HEK293 (cell line): ENCODE measurements around the gene BTBD6.

Source experiments
- CTCF ChIA-PET: fragments of 350-600 bp; formaldehyde crosslinking; extraction: SDS; loops from one replicate; lab custom pipeline; 2021; ENCODE audit warnings: antibody characterized with exemption; lab: Yijun Ruan, JAX
- POLR2A ChIA-PET: fragments of 300-600 bp; formaldehyde crosslinking; extraction: SDS; loops from one replicate; lab custom pipeline; 2020; ENCODE audit warnings: antibody characterized with exemption, inconsistent platforms; lab: Yijun Ruan, JAX
- H3K27ac ChIP-seq: fragments of 200-500 bp; sonication (Bioruptor generic); 2 replicates; pipeline ENCODE4 v1.5.1; 2014; ENCODE audit warnings: low read depth, low read length, control low read depth, inconsistent platforms; ENCODE audit errors: extremely low read depth
- H3K36me3 ChIP-seq, 2 experiments: fragments of 200-500 bp in 1 of 2; sonication (Bioruptor generic) in 1 of 2; 1 replicate in 1 of 2; 2 replicates in 1 of 2; pipeline ENCODE4 v1.5.1; 2014 to 2017; ENCODE audit warnings: inconsistent platforms in 2 of 2, low read length in 2 of 2; ENCODE audit not compliant: control insufficient read depth in 2 of 2, insufficient read depth in 1 of 2
- H3K4me1 ChIP-seq: fragments of 200-500 bp; sonication (Bioruptor generic); 2 replicates; pipeline ENCODE4 v1.5.1; 2014; ENCODE audit warnings: mild to moderate bottlenecking, low read length, inconsistent platforms; ENCODE audit not compliant: control insufficient read depth, insufficient read depth
- H3K4me3 ChIP-seq: 2 replicates; pipeline ENCODE4 v1.5.1; 2011; ENCODE audit warnings: low read depth, mild to moderate bottlenecking, control low read depth, low read length, moderate library complexity
- H3K9me3 ChIP-seq: fragments of 200-500 bp; sonication (Bioruptor generic); 2 replicates; pipeline ENCODE4 v1.5.1; 2014; ENCODE audit warnings: low read depth, low read length, inconsistent platforms; ENCODE audit not compliant: control insufficient read depth, insufficient read depth
- KLF8 ChIP-seq: fragments of 450-650 bp; formaldehyde crosslinking; IDR thresholded peaks from 2 replicates; pipeline ENCODE4 v1.5.1; 2016; ENCODE audit warnings: missing biosample characterization, missing genetic modification characterization
- MEIS1 ChIP-seq: sonication (generic); formaldehyde crosslinking; IDR thresholded peaks from 2 replicates; pipeline ENCODE4 v1.8.1; 2022; ENCODE audit warnings: missing genetic modification reagents, mild to moderate bottlenecking, borderline replicate concordance
- ZNF121 ChIP-seq: fragments of 450-650 bp; formaldehyde crosslinking; IDR thresholded peaks from 2 replicates; pipeline ENCODE4 v1.5.1; 2016; ENCODE audit warnings: missing biosample characterization, missing genetic modification characterization
- ZNF248 ChIP-seq: fragments of 450-650 bp; formaldehyde crosslinking; IDR thresholded peaks from 2 replicates; pipeline ENCODE4 v1.5.1; 2017; ENCODE audit warnings: missing biosample characterization, missing genetic modification characterization
- ZNF274 ChIP-seq, 2 experiments: fragments of 200-500 bp in 1 of 2; fragments of 450-650 bp in 1 of 2; sonication (Bioruptor generic) in 1 of 2; formaldehyde crosslinking in 1 of 2; IDR thresholded peaks; 2 replicates each; pipeline versions ENCODE4 v1.5.1 to v1.6.1; 2014 to 2016; ENCODE audit warnings: borderline replicate concordance in 1 of 2, inconsistent platforms in 1 of 2, low read length in 1 of 2, missing biosample characterization in 1 of 2, missing genetic modification characterization in 1 of 2
- ZNF335 ChIP-seq: fragments of 450-650 bp; formaldehyde crosslinking; conservative IDR thresholded peaks from 2 replicates; pipeline ENCODE4 v1.5.1; 2016; ENCODE audit warnings: missing biosample characterization, missing genetic modification characterization
- ZNF391 ChIP-seq: fragments of 450-650 bp; formaldehyde crosslinking; IDR thresholded peaks from 2 replicates; pipeline ENCODE4 v1.5.1; 2016; ENCODE audit warnings: low read depth, missing biosample characterization, missing genetic modification characterization, borderline replicate concordance
- ZNF394 ChIP-seq: fragments of 450-650 bp; formaldehyde crosslinking; IDR thresholded peaks from 2 replicates; pipeline ENCODE4 v1.5.1; 2016; ENCODE audit warnings: missing biosample characterization, missing genetic modification characterization, mild to moderate bottlenecking, moderate library complexity, borderline replicate concordance
- ZNF561 ChIP-seq: fragments of 450-650 bp; IDR thresholded peaks from 2 replicates; pipeline ENCODE4 v1.5.1; 2018; ENCODE audit warnings: missing biosample characterization, missing genetic modification characterization, borderline replicate concordance
- TF ChIP-seq, protein P1 (sequence below): fragments of 450-650 bp; formaldehyde crosslinking; IDR thresholded peaks from 2 replicates; pipeline ENCODE4 v1.5.1; 2016; ENCODE audit warnings: missing biosample characterization, missing genetic modification characterization, borderline replicate concordance
- TF ChIP-seq, protein P2 (sequence below): fragments of 450-650 bp; formaldehyde crosslinking; IDR thresholded peaks from 2 replicates; pipeline ENCODE4 v1.5.1; 2017; ENCODE audit warnings: missing biosample characterization, mild to moderate bottlenecking, missing genetic modification characterization, moderate library complexity
- TF ChIP-seq, protein P3 (sequence below): fragments of 450-650 bp; formaldehyde crosslinking; IDR thresholded peaks from 2 replicates; pipeline ENCODE4 v1.5.1; 2016; ENCODE audit warnings: missing biosample characterization, missing genetic modification characterization

BTBD6 gene

DNA sequence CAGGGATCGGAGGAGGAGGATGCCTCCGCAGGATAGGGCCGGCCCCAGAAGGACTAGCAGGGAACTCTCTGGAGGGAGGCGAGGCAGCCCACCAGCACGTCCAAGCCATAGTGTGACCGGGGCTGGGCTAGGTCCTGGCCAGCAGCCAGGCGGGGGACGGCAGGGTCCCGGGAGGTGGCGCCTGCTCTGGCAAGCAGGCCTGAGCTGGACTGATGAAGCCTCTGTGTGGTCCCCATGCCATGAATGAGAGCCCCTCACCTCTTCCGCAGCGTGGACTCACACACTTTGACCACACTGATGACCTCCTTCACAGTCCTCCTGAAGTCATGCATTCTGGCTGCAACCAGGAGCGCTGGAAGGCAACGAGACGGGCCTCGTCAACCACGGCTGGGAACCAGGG lies 19.8 kb upstream of the BTBD6 start:
- Histone ChIP-seq H3K9me3 (no peaks in the 10 kb centered on the region), H3K36me3 (peaks cover 9 to 36% of the 10 kb centered on the region in 2 experiments; a peak in 2 of 3 replicates), H3K27ac (no peak overlapping the region), H3K4me1 (no peaks in the 10 kb centered on the region), H3K4me3 (no peak overlapping the region)
- CTCF ChIA-PET = interaction anchor here (0.7 to 0.8 kb wide), 2 partner anchors 25 to 27 kb away, joined by 4 to 6 read pairs; no protein-coding TSS in a partner anchor
- POLR2A ChIA-PET = interaction anchor here (0.6 kb wide), 1 partner anchor 8 kb away, joined by 3 read pairs; no protein-coding TSS in a partner anchor
- TF ChIP-seq, protein P1, sequence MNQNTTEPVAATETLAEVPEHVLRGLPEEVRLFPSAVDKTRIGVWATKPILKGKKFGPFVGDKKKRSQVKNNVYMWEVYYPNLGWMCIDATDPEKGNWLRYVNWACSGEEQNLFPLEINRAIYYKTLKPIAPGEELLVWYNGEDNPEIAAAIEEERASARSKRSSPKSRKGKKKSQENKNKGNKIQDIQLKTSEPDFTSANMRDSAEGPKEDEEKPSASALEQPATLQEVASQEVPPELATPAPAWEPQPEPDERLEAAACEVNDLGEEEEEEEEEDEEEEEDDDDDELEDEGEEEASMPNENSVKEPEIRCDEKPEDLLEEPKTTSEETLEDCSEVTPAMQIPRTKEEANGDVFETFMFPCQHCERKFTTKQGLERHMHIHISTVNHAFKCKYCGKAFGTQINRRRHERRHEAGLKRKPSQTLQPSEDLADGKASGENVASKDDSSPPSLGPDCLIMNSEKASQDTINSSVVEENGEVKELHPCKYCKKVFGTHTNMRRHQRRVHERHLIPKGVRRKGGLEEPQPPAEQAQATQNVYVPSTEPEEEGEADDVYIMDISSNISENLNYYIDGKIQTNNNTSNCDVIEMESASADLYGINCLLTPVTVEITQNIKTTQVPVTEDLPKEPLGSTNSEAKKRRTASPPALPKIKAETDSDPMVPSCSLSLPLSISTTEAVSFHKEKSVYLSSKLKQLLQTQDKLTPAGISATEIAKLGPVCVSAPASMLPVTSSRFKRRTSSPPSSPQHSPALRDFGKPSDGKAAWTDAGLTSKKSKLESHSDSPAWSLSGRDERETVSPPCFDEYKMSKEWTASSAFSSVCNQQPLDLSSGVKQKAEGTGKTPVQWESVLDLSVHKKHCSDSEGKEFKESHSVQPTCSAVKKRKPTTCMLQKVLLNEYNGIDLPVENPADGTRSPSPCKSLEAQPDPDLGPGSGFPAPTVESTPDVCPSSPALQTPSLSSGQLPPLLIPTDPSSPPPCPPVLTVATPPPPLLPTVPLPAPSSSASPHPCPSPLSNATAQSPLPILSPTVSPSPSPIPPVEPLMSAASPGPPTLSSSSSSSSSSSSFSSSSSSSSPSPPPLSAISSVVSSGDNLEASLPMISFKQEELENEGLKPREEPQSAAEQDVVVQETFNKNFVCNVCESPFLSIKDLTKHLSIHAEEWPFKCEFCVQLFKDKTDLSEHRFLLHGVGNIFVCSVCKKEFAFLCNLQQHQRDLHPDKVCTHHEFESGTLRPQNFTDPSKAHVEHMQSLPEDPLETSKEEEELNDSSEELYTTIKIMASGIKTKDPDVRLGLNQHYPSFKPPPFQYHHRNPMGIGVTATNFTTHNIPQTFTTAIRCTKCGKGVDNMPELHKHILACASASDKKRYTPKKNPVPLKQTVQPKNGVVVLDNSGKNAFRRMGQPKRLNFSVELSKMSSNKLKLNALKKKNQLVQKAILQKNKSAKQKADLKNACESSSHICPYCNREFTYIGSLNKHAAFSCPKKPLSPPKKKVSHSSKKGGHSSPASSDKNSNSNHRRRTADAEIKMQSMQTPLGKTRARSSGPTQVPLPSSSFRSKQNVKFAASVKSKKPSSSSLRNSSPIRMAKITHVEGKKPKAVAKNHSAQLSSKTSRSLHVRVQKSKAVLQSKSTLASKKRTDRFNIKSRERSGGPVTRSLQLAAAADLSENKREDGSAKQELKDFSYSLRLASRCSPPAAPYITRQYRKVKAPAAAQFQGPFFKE (tag by site-specific recombination) = no peak
- TF ChIP-seq, protein P2, sequence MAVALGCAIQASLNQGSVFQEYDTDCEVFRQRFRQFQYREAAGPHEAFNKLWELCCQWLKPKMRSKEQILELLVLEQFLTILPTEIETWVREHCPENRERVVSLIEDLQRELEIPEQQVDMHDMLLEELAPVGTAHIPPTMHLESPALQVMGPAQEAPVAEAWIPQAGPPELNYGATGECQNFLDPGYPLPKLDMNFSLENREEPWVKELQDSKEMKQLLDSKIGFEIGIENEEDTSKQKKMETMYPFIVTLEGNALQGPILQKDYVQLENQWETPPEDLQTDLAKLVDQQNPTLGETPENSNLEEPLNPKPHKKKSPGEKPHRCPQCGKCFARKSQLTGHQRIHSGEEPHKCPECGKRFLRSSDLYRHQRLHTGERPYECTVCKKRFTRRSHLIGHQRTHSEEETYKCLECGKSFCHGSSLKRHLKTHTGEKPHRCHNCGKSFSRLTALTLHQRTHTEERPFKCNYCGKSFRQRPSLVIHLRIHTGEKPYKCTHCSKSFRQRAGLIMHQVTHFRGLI (tag by site-specific recombination) = peak; percentile 75; the same call in 1 of the 2 replicates

DNA sequence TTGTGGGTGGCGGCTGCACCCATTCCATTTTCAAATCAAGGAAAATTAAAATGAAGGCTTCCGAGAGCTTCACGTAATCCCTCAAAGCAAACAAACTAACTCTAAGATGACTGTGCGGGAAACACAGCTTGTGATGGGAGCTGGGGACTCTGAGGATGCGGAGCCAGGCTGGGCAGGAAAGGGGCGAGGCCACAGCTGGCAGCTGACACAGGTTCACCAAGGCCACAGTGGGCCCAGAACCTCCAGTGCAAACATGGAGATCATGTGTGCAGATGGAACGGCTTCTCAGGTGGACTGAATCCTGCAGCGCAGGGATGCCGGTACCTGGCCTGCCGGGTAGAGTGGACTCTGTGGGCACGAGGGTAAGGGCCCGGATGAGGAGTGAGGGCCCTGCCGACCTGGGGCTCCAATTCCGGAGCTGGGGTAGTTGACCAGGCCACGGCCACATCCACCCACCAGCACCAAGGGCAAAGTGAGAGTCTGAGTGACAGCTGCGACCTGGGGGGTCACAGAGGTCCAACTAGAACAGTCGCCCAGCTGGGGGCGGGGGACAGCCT lies 19.2 kb upstream of the BTBD6 start:
- Histone ChIP-seq H3K4me1 (no peaks in the 10 kb centered on the region), H3K27ac (no peak overlapping the region), H3K9me3 (no peaks in the 10 kb centered on the region), H3K36me3 (peaks cover 5 to 29% of the 10 kb centered on the region in 2 experiments; a peak in 2 of 3 replicates), H3K4me3 (no peak overlapping the region)
- ChIA-PET POLR2A (no interaction called here), CTCF (interaction anchor here (0.7 kb wide), 1 partner anchor 26 kb away, joined by 6 read pairs; no protein-coding TSS in a partner anchor)
- TF ChIP-seq KLF8 (tag by site-specific recombination) = no peak
- no peak for TF ChIP-seq ZNF391
- no peak for TF ChIP-seq ZNF121
- no peak for TF ChIP-seq ZNF274 (IDR thresholded peaks at IDR 0.05; ENCODE audit: low read length)
- no peak for TF ChIP-seq ZNF274 (tag by site-specific recombination; IDR thresholded peaks at IDR 0.05; ENCODE audit: borderline replicate concordance)
- TF ChIP-seq, protein P3, sequence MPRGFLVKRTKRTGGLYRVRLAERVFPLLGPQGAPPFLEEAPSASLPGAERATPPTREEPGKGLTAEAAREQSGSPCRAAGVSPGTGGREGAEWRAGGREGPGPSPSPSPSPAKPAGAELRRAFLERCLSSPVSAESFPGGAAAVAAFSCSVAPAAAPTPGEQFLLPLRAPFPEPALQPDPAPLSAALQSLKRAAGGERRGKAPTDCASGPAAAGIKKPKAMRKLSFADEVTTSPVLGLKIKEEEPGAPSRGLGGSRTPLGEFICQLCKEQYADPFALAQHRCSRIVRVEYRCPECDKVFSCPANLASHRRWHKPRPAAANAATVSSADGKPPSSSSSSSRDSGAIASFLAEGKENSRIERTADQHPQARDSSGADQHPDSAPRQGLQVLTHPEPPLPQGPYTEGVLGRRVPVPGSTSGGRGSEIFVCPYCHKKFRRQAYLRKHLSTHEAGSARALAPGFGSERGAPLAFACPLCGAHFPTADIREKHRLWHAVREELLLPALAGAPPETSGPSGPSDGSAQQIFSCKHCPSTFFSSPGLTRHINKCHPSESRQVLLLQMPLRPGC (tag by site-specific recombination) = no peak
- TF ChIP-seq ZNF335 (tag by site-specific recombination) = no peak
- TF ChIP-seq MEIS1 (CRISPR knock-in tag) = no peak
- no peak for TF ChIP-seq ZNF561
- TF ChIP-seq ZNF248 (tag by site-specific recombination) = no peak
- TF ChIP-seq ZNF394 (tag by site-specific recombination) = no peak
